Measurements from ENCODE around the gene ASTN2.

DNA sequence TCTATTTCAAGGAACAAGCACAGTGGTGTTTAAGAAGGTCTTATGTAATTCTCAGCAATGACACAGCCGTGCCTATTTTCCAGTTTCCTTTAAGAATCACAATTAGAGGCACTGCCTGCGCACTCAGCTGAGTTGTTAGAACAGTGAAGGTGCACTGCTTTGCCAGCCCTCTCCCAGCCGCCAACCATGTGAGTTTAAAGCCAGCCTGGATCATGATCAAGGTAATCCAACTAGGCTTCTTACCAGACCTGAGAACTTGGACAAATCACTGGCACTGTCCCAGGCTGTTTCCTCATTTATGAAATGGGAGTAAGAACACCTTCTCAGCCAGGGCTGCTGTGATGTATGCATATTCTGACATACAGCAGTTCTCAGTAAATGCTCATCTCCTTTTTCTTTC lies 99.6 kb downstream of the ASTN2 start:
- no peak for TF ChIP-seq CBX2 (IDR thresholded peaks at IDR 0.05; ENCODE audit: borderline replicate concordance, low read depth)
- TF ChIP-seq REST (IDR thresholded peaks at IDR 0.05), result no peak
- TF ChIP-seq EP300 (IDR thresholded peaks at IDR 0.05), result no peak
- TF ChIP-seq CTCF (IDR thresholded peaks at IDR 0.05), result no peak
- no peak for TF ChIP-seq MAFK (IDR thresholded peaks at IDR 0.05; ENCODE audit: partially characterized antibody)
- no peak for TF ChIP-seq MYC (IDR thresholded peaks at IDR 0.05; ENCODE audit: borderline replicate concordance, low read length)
- TF ChIP-seq SMC3 (IDR thresholded peaks at IDR 0.05), result no peak
- no peak for TF ChIP-seq CEBPB (IDR thresholded peaks at IDR 0.05)
- no peak for TF ChIP-seq NFE2L2 (conservative IDR thresholded peaks at IDR 0.05; ENCODE audit: low read length)
- TF ChIP-seq HOXB5 (CRISPR knock-in tag; IDR thresholded peaks at IDR 0.05), result no peak
- TF ChIP-seq POLR2AphosphoS2 (conservative IDR thresholded peaks at IDR 0.05; ENCODE audit: low read length), result no peak
- no peak for TF ChIP-seq NR3C1 (IDR thresholded peaks at IDR 0.05)
- TF ChIP-seq, protein P1, sequence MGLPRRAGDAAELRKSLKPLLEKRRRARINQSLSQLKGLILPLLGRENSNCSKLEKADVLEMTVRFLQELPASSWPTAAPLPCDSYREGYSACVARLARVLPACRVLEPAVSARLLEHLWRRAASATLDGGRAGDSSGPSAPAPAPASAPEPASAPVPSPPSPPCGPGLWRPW (IDR thresholded peaks at IDR 0.05), result no peak
- TF ChIP-seq GATA3 (IDR thresholded peaks at IDR 0.05; ENCODE audit: borderline replicate concordance), result no peak
